ENCODE measurements around the gene DCAF10.
A peak's percentile ranks its signal among the peaks of the same experiment; 100 is the strongest.
"Not testable (repeated sequence)": the region's sequence is repeated elsewhere in the genome, so short reads cannot be mapped to it uniquely, and the experiment has no call there.

DCAF10 gene

DNA sequence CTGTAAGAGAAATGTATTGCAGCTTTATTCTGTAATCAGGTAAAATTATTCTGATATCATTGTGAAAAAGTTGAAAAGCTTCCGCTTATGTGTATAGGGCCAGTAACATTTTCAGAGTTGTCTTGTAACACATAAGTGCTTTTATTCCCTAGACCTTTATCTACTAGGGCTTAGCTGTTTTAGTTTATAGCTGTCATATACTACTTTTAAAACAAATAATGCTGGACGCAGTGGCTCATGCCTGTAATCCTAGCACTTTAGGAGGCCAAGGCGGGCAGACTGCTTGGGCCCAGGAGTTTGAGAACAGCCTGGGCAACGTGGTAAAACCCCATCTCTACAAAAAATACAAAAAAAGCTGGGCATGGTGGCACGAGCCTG lies 70.2 kb downstream of the DCAF10 start:
- no peak for DNase-seq

DNA sequence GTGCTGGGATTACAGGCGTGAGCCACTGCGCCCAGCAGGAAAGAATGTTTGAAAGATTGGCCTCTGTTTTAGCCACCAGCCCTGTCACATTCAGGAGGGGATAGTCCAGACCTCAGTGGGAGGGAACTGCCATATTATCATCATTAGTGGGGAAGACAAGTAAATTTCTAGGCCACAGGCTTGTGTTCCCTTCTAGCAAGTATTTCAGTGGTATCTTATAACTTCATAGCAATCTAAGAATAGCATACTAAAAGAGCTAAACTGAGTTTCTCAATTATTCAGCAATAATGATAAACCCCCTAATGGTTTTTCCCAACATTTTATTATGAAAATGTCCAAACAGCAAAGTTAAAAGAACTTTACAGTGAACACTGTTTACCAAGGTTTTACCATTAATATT lies 73.4 kb downstream of the DCAF10 start:
- no peak for DNase-seq

- DNase-seq: no peak
Observed at GRCh38 chr9:37876376-37876775, 75.8 kb downstream of the DCAF10 start.

GRCh38 chr9:37880916-37881479 lies 80.4 kb downstream of the DCAF10 start:
- no peak for DNase-seq

DNA sequence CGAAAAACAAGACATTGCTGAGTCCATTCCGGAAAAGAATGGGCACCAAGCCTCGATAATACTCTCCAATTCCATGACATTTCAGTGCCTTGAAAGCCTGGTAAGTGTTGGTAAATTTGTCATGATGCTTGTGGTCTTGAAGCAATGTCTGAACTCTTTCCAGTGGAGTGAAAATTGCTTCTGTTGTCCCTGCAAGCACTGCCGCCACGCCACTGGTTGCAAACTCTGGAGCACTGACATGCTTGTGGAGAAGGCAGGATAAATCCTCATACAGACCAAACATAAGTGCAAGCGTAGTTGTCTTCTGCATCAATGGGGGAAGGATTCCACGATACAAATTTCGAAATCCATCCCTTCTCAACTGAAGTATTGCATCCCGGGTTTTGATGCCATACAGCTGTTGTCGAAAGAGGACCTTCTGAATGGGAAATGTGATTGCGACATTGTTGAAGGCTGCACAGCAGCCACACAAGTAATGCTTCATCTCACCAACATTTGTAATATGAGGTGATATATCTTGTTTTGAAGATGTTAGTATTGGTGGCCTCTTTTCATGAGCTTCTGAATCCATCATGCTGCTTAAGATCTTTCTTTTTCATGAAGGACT lies 87.5 kb downstream of the DCAF10 start:
- DNase-seq: not testable (repeated sequence)

DNA sequence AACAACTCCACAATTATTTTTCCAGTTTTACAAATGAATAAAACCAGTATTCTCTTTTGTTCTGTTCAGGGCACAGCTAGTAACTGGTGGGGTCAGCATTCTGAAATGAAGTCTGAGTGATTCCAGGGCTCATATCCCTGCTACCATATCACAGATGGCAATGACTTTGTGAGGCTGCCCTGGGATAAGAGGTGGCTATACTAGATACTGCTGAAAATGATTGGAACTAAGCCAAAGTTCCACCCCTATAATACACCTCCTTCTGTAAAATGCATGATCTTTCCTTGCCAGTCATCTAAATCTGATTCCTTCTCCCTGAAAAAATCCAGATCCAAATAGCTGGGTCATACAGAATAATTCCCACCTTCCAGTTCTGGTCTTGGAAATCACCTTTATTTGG lies 88.9 kb downstream of the DCAF10 start:
- no peak for DNase-seq

- not testable (repeated sequence) for DNase-seq
Observed at GRCh38 chr9:37891042-37891441, 90.4 kb downstream of the DCAF10 start.

- no peak for DNase-seq
Observed at GRCh38 chr9:37892063-37892462, 91.5 kb downstream of the DCAF10 start.

DNA sequence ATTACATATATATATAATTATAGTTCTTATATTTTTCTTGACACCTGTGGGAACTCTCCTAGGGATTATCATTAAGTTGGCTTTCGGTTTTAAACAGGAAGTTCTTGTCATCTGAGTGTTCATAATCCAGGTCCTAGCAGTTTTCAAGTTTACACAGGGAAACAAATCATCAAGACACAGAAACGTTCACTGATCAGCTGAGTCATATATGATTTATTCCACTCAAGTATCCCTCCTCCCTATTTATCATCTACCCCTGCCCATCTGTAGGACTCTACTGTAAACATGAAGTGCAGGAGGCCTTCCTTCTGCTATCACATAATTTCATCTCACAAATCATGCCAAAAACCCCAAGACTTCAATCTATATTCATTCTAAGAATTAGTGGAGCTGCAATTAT lies 97.1 kb downstream of the DCAF10 start:
- no peak for DNase-seq

- DNase-seq: no peak
Observed at GRCh38 chr9:37899041-37899440, 98.4 kb downstream of the DCAF10 start.

DNA sequence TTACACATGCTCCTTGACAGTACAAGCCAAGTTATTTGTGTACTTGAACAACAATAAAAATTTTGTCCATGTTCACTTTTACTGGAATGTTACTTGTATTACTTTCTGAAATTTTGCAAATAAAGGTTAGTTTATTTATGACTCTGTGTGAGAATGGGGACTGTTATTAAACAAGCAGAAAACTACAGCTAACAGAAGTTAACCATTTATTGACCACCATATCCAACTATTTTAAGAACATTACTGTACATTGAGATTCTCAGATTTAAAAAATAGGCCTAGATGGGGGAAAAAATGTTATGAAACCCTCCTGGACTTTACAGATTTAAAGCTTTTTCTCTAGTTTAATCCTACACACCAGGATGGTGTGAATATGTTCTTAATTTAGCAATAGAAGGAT lies 101.5 kb downstream of the DCAF10 start:
- DNase-seq: no peak

DNA sequence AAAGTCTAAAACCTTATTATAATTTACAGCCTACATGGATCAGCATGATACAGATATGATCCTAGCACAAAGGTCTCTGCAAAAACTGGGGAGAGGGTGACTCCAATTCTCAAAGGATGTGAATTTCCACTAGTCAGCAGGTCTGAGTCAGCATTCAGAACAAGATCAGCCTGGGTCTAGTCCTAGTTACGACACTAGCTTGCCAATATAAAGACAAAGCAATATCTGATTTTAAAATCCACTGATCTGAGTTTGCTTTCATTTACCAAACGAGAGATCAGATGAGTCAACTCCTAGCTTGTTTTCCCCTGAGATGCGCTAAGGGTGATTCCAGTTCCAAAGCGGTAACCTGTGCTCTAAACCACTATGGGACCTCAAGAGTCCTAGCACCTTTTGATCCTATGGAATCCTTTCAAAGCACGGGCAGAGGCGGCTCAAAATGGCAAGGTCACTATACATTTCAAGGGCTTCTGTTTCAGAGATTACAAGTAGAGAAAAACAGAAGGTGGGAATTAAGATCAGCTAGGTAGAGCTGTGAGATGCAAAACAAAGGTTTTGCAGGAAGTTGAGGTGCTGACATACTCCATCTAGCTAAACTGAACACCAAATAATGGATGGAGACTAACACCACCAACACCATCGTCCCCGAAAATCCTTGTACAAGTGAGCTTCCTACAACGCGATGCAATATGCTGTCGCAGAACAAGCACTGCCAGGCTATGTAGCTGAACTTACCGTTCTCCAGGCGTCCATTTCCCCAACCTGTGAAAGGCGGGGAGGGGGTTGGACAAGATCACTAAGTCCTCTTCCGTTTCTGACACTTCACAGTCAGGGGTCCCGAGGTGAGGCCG lies 102.4 kb downstream of the DCAF10 start:
- DNase-seq: no peak

DNA sequence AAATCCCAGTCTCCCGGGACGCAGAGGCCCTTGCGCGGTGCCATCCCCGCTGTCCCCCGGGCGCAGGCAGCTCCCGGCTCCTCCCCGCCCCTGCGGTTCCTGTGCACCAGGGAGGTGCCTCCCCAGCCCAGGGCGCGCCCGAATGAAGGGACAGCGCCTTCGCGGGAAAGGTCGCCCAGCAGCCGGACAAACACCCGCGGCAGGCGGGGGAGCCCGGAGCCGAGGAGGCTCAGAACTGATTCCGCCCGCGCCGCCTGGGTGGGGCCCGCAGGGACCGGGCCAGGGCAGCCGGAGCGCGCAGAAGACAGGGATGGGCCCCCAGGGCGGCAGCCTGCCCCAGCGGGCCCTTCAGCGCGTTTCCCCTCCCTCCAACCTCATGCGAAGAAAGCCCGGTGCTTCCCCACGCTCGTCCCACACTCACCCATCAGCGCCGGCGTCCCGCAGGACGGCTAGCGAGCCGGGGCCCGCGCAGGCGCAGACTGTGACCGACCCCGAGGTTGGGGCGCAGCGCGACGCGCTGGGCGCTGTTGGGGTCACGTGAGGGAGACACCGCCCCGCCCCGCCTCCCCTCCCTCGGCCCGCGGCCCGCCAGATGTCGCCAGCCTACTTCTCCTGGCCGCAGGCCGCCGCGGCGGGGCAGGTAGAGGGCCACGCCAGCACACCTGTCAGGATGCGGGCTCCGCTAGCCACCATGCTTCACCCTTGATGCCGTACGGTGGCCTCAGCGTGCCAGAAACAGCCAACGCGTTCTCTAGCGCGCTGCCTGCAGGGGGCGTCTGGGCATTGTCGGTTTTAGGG lies 103.2 kb downstream of the DCAF10 start, which contains the start of gene SLC25A51:
SLC25A51 (minus strand) TSS at position 481 of the 798 bp plus-strand sequence. CDS start 15,577 bp downstream, outside the sequence.
- DNase-seq: peak; percentile 93 to 97

DNA sequence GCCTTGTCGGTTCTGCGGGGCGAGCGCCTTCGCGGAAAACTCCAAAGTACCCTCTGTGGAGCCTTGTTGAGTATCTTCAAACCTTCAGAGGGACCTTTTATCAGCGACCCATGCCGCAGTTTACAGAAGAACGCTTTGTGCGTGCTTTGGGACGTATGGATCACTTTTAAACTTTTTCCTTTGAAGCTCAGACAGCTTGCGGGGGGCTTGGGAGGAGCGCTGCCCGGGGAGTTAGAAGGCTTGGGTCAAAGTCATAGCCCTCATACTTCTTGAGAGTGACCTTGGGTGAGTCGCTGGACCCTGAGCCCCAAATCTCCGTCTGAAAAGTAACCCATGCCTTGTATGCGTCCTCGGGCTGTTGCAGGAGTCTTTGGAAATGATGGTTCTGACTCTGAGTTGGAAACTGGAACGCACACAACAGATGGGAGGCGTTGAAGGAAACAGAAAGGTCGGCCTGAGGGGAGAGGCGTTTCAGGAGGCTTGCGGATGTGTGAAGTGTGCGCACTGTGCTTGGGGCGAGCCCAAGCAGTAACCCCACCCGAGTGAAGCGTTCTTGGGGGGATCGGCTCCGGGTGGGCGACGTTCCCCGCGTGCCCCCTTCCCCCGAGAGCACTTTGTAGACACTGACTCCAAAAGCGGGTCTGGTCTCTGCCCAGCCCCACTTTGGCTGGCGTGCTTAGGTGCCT lies 104.0 kb downstream of the DCAF10 start:
- no peak for DNase-seq

DNA sequence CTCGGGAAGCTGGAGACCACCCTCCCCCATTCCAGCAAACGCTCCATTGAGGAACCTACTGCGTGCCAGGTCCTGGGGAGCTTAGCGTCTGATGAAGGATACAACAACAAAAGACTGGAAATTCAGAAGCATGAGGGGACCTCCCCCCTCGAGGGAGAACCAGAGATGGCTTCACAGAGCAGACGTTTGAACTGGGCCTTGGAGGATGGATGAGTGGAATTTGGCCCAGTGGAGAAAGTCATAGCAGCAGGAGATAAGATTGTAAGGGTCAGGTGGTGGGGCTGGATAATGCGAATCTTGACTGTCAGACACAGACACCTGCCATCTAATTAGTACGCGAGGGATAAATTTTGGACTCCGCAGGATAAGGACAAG lies 104.5 kb downstream of the DCAF10 start:
- no peak for DNase-seq

GRCh38 chr9:37905776-37906175 lies 105.2 kb downstream of the DCAF10 start:
- no peak for DNase-seq

- DNase-seq: no peak
Observed at GRCh38 chr9:37906312-37907239, 106.0 kb downstream of the DCAF10 start.

GRCh38 chr9:37908283-37908682 lies 107.7 kb downstream of the DCAF10 start:
- DNase-seq: no peak

DNA sequence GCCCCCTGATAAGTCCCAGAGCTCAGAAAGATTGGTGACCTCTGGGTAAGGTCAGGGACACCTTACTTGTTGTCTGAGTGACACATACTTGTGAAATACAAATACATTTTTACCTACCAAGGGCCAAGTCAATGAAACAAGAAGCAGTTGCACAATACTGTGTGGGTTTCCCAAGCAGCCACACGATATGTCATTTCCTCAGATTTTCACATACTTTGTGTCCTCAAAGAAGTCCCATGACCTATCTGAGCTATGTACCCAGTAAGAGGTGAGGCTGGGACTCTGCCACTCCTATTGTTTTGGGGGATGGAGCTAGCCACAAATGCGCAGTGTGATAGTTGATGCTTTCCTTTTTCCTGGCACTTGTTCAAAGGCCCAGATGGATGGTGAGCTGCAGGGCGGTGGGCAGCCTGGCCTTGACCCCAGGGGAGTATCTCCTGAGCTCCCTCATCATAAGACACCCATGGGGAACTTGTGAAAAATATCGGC lies 108.1 kb downstream of the DCAF10 start:
- peak in 1 of 2 donors; percentile 59 for DNase-seq

DNA sequence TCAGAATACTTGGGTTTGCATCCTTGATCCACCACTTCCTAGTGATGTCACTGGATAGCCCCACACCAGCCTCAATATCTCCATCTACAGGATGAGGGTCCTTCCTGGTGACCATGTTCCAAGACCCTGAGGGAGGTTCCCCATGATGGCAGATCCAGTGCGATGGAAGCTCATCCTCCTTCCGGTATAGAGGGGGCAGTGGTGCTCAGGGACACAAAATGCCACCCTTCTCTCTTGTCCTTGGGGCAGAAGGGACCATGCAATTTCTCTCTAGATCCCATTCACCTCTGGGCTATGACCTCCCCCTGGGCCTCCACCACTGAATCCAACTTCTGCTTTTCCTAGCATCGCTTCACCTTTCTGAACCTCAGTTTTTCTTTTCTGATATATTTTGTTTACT lies 108.7 kb downstream of the DCAF10 start:
- no peak for DNase-seq

DNA sequence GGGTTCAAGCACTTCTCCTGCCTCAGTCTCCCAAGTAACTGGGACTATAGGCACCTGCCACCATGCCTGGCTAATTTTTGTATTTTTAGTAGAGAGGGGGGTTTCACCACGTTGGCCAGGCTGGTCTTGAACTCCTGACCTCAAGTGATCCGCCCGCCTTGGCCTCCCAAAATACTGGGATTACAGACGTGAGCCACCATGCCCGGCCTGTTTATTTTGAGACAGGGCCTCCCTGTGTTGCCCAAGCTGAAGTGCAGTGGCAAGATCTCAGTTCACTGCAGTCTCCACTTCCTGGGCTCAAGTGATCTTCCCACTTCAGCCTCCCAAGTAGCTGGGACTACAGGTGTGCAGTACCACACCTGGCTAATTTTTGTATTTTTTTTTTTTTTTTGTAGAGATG lies 109.2 kb downstream of the DCAF10 start:
- DNase-seq: not testable (repeated sequence)
